C4-2B (cell line): Measurements from ENCODE around the gene LCN12.

Experiments
- CTCF ChIP-seq: fragments of 450-650 bp; conservative IDR thresholded peaks from 2 replicates; pipeline ENCODE4 v1.5.1; 2017; ENCODE audit warnings: mild to moderate bottlenecking
- ZFX ChIP-seq: fragments of 450-650 bp; IDR thresholded peaks from 2 replicates; pipeline ENCODE4 v1.6.1; 2017

- TF ChIP-seq CTCF: no peak
- no peak for TF ChIP-seq ZFX
These were observed 28.2 kb upstream of the LCN12 start for GRCh38 chr9:136923881-136924280.
